ENCODE measurements around the gene SURF6.

DNA sequence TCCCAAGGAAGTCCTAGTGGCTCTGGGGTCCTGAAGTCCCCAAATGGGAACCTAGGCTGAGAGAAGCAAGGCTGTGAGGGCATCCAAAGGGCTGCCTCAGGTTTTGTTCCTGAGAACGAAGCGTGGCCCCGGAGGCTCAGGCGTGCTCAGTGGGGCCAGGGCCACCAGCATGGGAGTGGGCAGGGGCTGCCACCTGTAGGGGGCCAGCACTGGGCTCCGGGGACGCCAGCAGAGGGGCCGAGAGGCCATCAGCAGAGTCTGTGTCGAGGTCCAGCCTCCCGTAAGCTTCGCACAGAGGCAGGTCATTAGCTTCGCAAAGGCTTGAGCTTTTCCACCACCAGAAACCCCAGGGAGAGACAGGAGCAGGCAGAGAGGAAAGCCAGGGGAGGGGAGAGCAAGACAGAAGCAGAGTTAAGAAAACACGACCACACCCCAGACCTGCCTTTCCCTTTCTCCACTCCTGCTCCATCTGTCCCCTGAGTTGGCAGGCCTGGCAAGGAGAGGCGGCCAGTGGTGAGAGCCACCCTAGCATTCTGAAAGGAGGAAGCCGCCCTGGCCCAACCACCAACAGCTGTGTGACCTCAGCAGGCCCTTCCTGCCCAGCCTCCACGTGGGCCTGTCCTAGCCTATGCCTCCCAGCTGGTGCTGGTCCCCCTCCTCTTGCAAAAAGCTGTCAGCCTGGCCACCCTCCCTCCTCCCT, 5.5 kb upstream of the SURF6 start:
- TF ChIP-seq, protein P1, sequence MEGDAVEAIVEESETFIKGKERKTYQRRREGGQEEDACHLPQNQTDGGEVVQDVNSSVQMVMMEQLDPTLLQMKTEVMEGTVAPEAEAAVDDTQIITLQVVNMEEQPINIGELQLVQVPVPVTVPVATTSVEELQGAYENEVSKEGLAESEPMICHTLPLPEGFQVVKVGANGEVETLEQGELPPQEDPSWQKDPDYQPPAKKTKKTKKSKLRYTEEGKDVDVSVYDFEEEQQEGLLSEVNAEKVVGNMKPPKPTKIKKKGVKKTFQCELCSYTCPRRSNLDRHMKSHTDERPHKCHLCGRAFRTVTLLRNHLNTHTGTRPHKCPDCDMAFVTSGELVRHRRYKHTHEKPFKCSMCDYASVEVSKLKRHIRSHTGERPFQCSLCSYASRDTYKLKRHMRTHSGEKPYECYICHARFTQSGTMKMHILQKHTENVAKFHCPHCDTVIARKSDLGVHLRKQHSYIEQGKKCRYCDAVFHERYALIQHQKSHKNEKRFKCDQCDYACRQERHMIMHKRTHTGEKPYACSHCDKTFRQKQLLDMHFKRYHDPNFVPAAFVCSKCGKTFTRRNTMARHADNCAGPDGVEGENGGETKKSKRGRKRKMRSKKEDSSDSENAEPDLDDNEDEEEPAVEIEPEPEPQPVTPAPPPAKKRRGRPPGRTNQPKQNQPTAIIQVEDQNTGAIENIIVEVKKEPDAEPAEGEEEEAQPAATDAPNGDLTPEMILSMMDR (IDR thresholded peaks at IDR 0.05; ENCODE audit: poor library complexity), result no peak
- TF ChIP-seq EZH2phosphoT487 (IDR thresholded peaks at IDR 0.05; ENCODE audit: low read depth, severe bottlenecking, unreplicated experiment) (no peak), EZH2 (IDR thresholded peaks at IDR 0.05; ENCODE audit: borderline replicate concordance) (no peak)
